CD14-positive monocyte (primary cell): ENCODE data around the gene LARP6. TPM values are rescaled to one million over a fixed set of nuclear protein-coding genes. Genes with fewer than 3 reads are reported as not detected.

Source experiments
- DNase-seq, 3 donors: peaks; one replicate each; pipeline ENCODE4 v3.0.0-alpha.2; 2011 to 2022
- H2AFZ ChIP-seq: 2 replicates; pipeline ENCODE4 v1.6.0; 2012; ENCODE audit warnings: mild to moderate bottlenecking, low read depth, low read length, inconsistent platforms; ENCODE audit not compliant: insufficient read depth, poor library complexity, severe bottlenecking
- H3K27ac ChIP-seq, 2 donors: 1 replicate in 1 of 2; 2 replicates in 1 of 2; pipeline ENCODE4 v1.5.1; 2012 to 2013; ENCODE audit warnings: low read length in 2 of 2, control low read depth in 1 of 2, inconsistent platforms in 1 of 2, low read depth in 1 of 2, mild to moderate bottlenecking in 1 of 2
- H3K27me3 ChIP-seq, 2 donors: one replicate each; pipeline versions ENCODE4 v1.6.0 to v1.6.1; 2011 to 2013; ENCODE audit warnings: low read length in 2 of 2; ENCODE audit not compliant: control insufficient read depth in 2 of 2, insufficient read depth in 2 of 2
- H3K36me3 ChIP-seq, 2 donors: replicated peaks in 1 of 2; 1 replicate in 1 of 2; 2 replicates in 1 of 2; pipeline versions ENCODE4 v1.5.1 to v1.6.1; 2012 to 2013; ENCODE audit warnings: low read length in 2 of 2, control low read depth in 1 of 2, inconsistent platforms in 1 of 2, mild to moderate bottlenecking in 1 of 2; ENCODE audit not compliant: insufficient read depth in 2 of 2, control insufficient read depth in 1 of 2
- H3K4me1 ChIP-seq, 2 donors: 1 replicate in 1 of 2; 2 replicates in 1 of 2; pipeline versions ENCODE4 v1.5.1 to v1.6.1; 2012 to 2013; ENCODE audit warnings: low read length in 2 of 2, control low read depth in 1 of 2, inconsistent platforms in 1 of 2, mild to moderate bottlenecking in 1 of 2, moderate library complexity in 1 of 2; ENCODE audit not compliant: insufficient read depth in 2 of 2, control insufficient read depth in 1 of 2
- H3K4me2 ChIP-seq: replicated peaks from 2 replicates; pipeline ENCODE3; 2012; ENCODE audit warnings: low read length, moderate library complexity, mild to moderate bottlenecking; ENCODE audit not compliant: poor library complexity, severe bottlenecking; ENCODE audit errors: extremely low read depth
- H3K4me3 ChIP-seq, 3 experiments: fragments of 200-600 bp in 1 of 3; sonication (generic) in 1 of 3; replicated peaks in 1 of 3; 1 replicate in 2 of 3; 2 replicates in 1 of 3; pipeline ENCODE4 v1.5.1; 2011 to 2013; ENCODE audit warnings: low read length in 3 of 3, mild to moderate bottlenecking in 3 of 3, control low read depth in 2 of 3, low read depth in 2 of 3, inconsistent platforms in 1 of 3, moderate library complexity in 1 of 3
- H3K79me2 ChIP-seq: 2 replicates; pipeline ENCODE4 v1.6.0; 2012; ENCODE audit warnings: mild to moderate bottlenecking, control low read depth, inconsistent platforms, low read length, moderate library complexity; ENCODE audit not compliant: insufficient read depth
- H3K9ac ChIP-seq: 2 replicates; pipeline ENCODE4 v1.6.0; 2017; ENCODE audit warnings: low read length, mild to moderate bottlenecking; ENCODE audit not compliant: insufficient read depth, poor library complexity, severe bottlenecking
- H3K9me3 ChIP-seq, 2 donors: replicated peaks in 1 of 2; 1 replicate in 1 of 2; 2 replicates in 1 of 2; pipeline versions ENCODE4 v1.5.1 to v1.6.1; 2012 to 2013; ENCODE audit warnings: low read length in 2 of 2, control low read depth in 1 of 2; ENCODE audit not compliant: control insufficient read depth in 1 of 2, insufficient read depth in 1 of 2
- H4K20me1 ChIP-seq: 2 replicates; pipeline ENCODE4 v1.6.0; 2012; ENCODE audit warnings: mild to moderate bottlenecking, low read length, control low read depth, moderate library complexity; ENCODE audit not compliant: insufficient read depth
- H3K27ac Mint-ChIP-seq, 7 donors: one replicate each; pipeline ENCODE4 v1.8.0; 2020; ENCODE audit warnings: mild to moderate bottlenecking in 7 of 7, mixed read lengths in 7 of 7, moderate library complexity in 6 of 7, inconsistent platforms in 2 of 7
- H3K27me3 Mint-ChIP-seq, 3 donors: one replicate each; pipeline ENCODE4 v1.8.0; 2021 to 2022; ENCODE audit warnings: low read depth in 3 of 3, mild to moderate bottlenecking in 3 of 3, mixed read lengths in 3 of 3, moderate library complexity in 3 of 3, inconsistent platforms in 1 of 3
- H3K36me3 Mint-ChIP-seq, 2 donors: one replicate each; pipeline ENCODE4 v1.8.0; 2020; ENCODE audit warnings: mixed read lengths in 2 of 2, inconsistent platforms in 1 of 2, mild to moderate bottlenecking in 1 of 2
- H3K4me1 Mint-ChIP-seq: one replicate; pipeline ENCODE4 v1.8.0; 2020; ENCODE audit warnings: mild to moderate bottlenecking, mixed read lengths
- H3K4me3 Mint-ChIP-seq, 2 donors: one replicate each; pipeline ENCODE4 v1.8.0; 2020; ENCODE audit warnings: mild to moderate bottlenecking in 2 of 2, mixed read lengths in 2 of 2, moderate library complexity in 1 of 2
- H3K9me3 Mint-ChIP-seq, 7 donors: one replicate each; pipeline ENCODE4 v1.8.0; 2020 to 2022; ENCODE audit warnings: mixed read lengths in 7 of 7, mild to moderate bottlenecking in 6 of 7, moderate library complexity in 6 of 7, inconsistent platforms in 2 of 7
- WGBS: methylation state at CpG from one replicate; pipeline ENCODE4 v1.1.5; 2013; ENCODE audit warnings: missing lambda C conversion rate; ENCODE audit not compliant: insufficient coverage; 5-methylcytosine and 5-hydroxymethylcytosine counted together
- intact Hi-C, 2 donors: fragments of 100-400 bp; cut with micrococcal nuclease; formaldehyde crosslinking; loops; one replicate each; pipeline versions ENCODE4 v1.15.0 to v1.15.1; 2023
- polyA plus RNA-seq, 3 donors: library from polyadenylated mRNA; depleted of rRNA in 1 of 3; unstranded in 2 of 3; stranded (reverse) in 1 of 3; fragments of 300-500 nt in 2 of 3; fragments of >200 nt in 1 of 3; fragmentation: Illumina TruSeq in 2 of 3; gene quantifications; 1 replicate in 2 of 3; 2 replicates in 1 of 3; pipeline ENCODE4 v1.2.3, GENCODE V29; 2012 to 2021
- TF ChIP-seq, protein P1 (sequence below): fragments of 200-600 bp; IDR thresholded peaks from one replicate; pipeline ENCODE4 v1.8.0; 2022; ENCODE audit warnings: antibody characterized with exemption, mild to moderate bottlenecking

Gene LARP6
- polyA plus RNA-seq, 3 donors: not detected

DNA sequence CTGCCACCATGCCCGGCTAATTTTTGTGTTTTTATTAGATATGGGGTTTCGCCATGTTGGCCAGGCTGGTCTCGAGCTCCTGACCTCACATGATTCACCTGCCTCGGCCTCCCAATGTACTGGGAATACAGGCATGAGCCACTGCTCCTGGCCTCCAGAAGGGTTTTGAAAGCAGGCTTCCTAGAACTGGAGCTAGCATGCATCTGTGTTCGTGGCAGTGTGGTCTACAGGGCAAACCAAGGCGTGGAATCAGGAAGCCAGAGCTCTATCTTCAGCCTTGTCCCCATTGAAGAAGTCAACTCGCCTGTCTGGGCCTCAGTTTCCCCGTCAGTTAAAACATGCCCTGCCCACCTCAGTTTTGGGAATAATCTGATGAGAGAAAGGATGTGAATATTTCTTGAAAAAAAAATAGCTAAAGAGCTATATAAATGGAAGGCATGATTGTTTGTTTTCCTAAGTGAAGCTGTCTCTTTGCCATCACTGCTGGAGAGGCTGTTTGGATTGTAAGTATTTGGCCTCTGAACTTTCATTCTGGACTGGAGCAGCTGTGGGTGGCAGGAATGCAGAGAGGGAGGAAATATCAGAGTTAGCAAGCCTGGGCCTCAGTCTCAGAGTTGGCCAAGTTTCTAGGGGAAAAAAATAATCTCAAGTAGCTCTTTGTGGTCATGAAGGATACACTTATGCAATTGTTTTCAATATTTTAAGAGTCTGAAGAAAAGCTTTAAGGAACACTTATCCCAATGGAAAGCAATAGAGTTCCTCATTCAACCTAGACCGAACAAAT is 54.1 kb downstream of the LARP6 start:
- no peaks in the 10 kb centered on the region for H3K4me1 ChIP-seq
- H3K9me3 ChIP-seq: no peaks in the 10 kb centered on the region
- TF ChIP-seq, protein P1, sequence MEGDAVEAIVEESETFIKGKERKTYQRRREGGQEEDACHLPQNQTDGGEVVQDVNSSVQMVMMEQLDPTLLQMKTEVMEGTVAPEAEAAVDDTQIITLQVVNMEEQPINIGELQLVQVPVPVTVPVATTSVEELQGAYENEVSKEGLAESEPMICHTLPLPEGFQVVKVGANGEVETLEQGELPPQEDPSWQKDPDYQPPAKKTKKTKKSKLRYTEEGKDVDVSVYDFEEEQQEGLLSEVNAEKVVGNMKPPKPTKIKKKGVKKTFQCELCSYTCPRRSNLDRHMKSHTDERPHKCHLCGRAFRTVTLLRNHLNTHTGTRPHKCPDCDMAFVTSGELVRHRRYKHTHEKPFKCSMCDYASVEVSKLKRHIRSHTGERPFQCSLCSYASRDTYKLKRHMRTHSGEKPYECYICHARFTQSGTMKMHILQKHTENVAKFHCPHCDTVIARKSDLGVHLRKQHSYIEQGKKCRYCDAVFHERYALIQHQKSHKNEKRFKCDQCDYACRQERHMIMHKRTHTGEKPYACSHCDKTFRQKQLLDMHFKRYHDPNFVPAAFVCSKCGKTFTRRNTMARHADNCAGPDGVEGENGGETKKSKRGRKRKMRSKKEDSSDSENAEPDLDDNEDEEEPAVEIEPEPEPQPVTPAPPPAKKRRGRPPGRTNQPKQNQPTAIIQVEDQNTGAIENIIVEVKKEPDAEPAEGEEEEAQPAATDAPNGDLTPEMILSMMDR: no peak
- Mint-ChIP-seq H3K9me3 (no peaks in the 10 kb centered on the region), H3K36me3 (no peaks in the 10 kb centered on the region), H3K4me1 (peaks cover 4% of the 10 kb centered on the region), H3K27me3 (peaks cover 2 to 5% (median 4%) of the 10 kb centered on the region in 3 donors), H3K27ac (no peak overlapping the region), H3K4me3 (no peak overlapping the region)
- no peaks in the 10 kb centered on the region for H3K36me3 ChIP-seq
- H3K27me3 ChIP-seq: no peaks in the 10 kb centered on the region
- no peak overlapping the region for H3K4me2 ChIP-seq
- no peak overlapping the region for H3K4me3 ChIP-seq
- intact Hi-C loops: no loop called here
- H4K20me1 ChIP-seq: no peaks in the 10 kb centered on the region
- WGBS: 90% methylated on average over 5 of the region's 9 CpGs
- no peak for DNase-seq
- no peak overlapping the region for H2AFZ ChIP-seq
- no peak overlapping the region for H3K27ac ChIP-seq
- H3K79me2 ChIP-seq: no peaks in the 10 kb centered on the region
- H3K9ac ChIP-seq: no peak overlapping the region

DNA sequence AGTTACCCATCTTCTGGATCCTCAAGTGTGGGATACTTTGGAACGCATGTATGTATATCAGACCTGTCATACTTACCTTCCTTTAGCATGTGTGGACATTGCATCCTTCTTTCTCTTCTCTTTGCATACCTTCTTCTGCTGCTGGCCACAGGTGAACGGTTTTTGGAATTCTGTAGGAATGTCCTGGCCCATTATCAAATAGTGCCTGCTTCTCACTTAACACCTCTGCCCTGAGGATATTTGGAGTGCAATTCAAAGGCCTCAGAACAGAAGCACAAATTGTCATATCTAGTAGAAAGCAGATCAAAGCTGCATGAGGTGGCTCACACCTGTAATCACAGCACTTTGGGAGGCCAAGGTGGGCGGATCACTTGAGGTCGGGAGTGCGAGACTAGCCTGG is 56.5 kb downstream of the LARP6 start:
- TF ChIP-seq, protein P1: no peak
- Histone ChIP-seq H3K4me3 (no peak overlapping the region), H3K27ac (no peak overlapping the region), H2AFZ (no peak overlapping the region), H3K79me2 (no peaks in the 10 kb centered on the region), H3K36me3 (no peaks in the 10 kb centered on the region), H3K9me3 (no peaks in the 10 kb centered on the region), H3K4me1 (no peaks in the 10 kb centered on the region), H3K4me2 (no peak overlapping the region), H4K20me1 (no peaks in the 10 kb centered on the region), H3K27me3 (no peaks in the 10 kb centered on the region), H3K9ac (no peak overlapping the region)
- DNase-seq: no peak
- Mint-ChIP-seq H3K4me3 (no peak overlapping the region), H3K36me3 (no peaks in the 10 kb centered on the region), H3K27ac (no peak overlapping the region), H3K27me3 (peaks cover 5 to 6% (median 6%) of the 10 kb centered on the region in 3 donors), H3K4me1 (peaks cover 6% of the 10 kb centered on the region), H3K9me3 (no peaks in the 10 kb centered on the region)
- WGBS: no CpG with 5 or more reads among the region's 5 CpGs
- intact Hi-C loops: no loop called here
